C4-2B (cell line): ENCODE data around the gene ARHGAP26.

Source experiments
- H3K27ac ChIP-seq: fragments of 450-650 bp; 2 replicates; pipeline ENCODE4 v1.5.1; 2017
- CTCF ChIP-seq: fragments of 450-650 bp; conservative IDR thresholded peaks from 2 replicates; pipeline ENCODE4 v1.5.1; 2017; ENCODE audit warnings: mild to moderate bottlenecking
- ZFX ChIP-seq: fragments of 450-650 bp; IDR thresholded peaks from 2 replicates; pipeline ENCODE4 v1.6.1; 2017

Gene ARHGAP26

GRCh38 chr5:143248822-143249579 is 478.8 kb downstream of the ARHGAP26 start:
- H3K27ac ChIP-seq: no peak overlapping the region
- TF ChIP-seq ZFX: no peak
- no peak for TF ChIP-seq CTCF

GRCh38 chr5:143249851-143250250 is 479.7 kb downstream of the ARHGAP26 start:
- H3K27ac ChIP-seq: no peak overlapping the region
- TF ChIP-seq ZFX (no peak), CTCF (no peak)

- TF ChIP-seq ZFX (no peak), CTCF (no peak)
- no peak overlapping the region for H3K27ac ChIP-seq
Measured at GRCh38 chr5:143251190-143251589, 481.0 kb downstream of the ARHGAP26 start.

- no peak for TF ChIP-seq ZFX
- TF ChIP-seq CTCF: no peak
Measured at GRCh38 chr5:143251946-143252345, 481.8 kb downstream of the ARHGAP26 start.

GRCh38 chr5:143254819-143255218 is 484.6 kb downstream of the ARHGAP26 start:
- H3K27ac ChIP-seq: no peak overlapping the region
- TF ChIP-seq CTCF (no peak), ZFX (no peak)

More at GRCh38 chr5:143251946-143252345, 481.8 kb downstream of the ARHGAP26 start:
- H3K27ac ChIP-seq: no peak overlapping the region

- no peak overlapping the region for H3K27ac ChIP-seq
- TF ChIP-seq ZFX (no peak), CTCF (no peak)
Measured at GRCh38 chr5:143258559-143259253, 488.5 kb downstream of the ARHGAP26 start.

- no peak for TF ChIP-seq CTCF
- TF ChIP-seq ZFX: no peak
- H3K27ac ChIP-seq: no peak overlapping the region
Measured at GRCh38 chr5:143259254-143259605, 489.1 kb downstream of the ARHGAP26 start.
